Spleen (tissue), 7 donors: ENCODE data around the gene KLHL20.

Experiments
- POLR2AphosphoS5 ChIP-seq, 3 donors: sonication (generic); formaldehyde crosslinking; IDR thresholded peaks; one replicate each; pipeline ENCODE4 v1.5.1; 2017; ENCODE audit warnings: antibody characterized with exemption in 3 of 3
- TF ChIP-seq, protein P1 (sequence below), 11 experiments: fragments of 200-600 bp in 7 of 11; fragments of 450-650 bp in 4 of 11; sonication (generic) in 4 of 11; IDR thresholded peaks in 8 of 11; conservative IDR thresholded peaks in 3 of 11; 1 replicate in 7 of 11; 2 replicates in 4 of 11; pipeline versions ENCODE4 v1.4.0 to v1.8.0; 2016 to 2021; ENCODE audit warnings: antibody characterized with exemption in 11 of 11, inconsistent platforms in 4 of 11, mild to moderate bottlenecking in 1 of 11
- donor health status: DM: no; HTN: no; CAD: no; lungs with moderate emphysema.
- donor health status: DM: no; HTN: no; CAD: no.
- donor health status: DM: no; HTN: no; CAD: no.

- peak; percentile 88 to 96 (median 93) for TF ChIP-seq POLR2AphosphoS5 (IDR thresholded peaks at IDR 0.05)
- TF ChIP-seq, protein P1, sequence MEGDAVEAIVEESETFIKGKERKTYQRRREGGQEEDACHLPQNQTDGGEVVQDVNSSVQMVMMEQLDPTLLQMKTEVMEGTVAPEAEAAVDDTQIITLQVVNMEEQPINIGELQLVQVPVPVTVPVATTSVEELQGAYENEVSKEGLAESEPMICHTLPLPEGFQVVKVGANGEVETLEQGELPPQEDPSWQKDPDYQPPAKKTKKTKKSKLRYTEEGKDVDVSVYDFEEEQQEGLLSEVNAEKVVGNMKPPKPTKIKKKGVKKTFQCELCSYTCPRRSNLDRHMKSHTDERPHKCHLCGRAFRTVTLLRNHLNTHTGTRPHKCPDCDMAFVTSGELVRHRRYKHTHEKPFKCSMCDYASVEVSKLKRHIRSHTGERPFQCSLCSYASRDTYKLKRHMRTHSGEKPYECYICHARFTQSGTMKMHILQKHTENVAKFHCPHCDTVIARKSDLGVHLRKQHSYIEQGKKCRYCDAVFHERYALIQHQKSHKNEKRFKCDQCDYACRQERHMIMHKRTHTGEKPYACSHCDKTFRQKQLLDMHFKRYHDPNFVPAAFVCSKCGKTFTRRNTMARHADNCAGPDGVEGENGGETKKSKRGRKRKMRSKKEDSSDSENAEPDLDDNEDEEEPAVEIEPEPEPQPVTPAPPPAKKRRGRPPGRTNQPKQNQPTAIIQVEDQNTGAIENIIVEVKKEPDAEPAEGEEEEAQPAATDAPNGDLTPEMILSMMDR (IDR thresholded peaks at IDR 0.05 in 8 of 11, conservative IDR thresholded peaks at IDR 0.05 in 3 of 11) = peak in 3 of 11 experiments; percentile 10 to 36 (median 27)
Measured at GRCh38 chr1:173714759-173715537, at the start of gene KLHL20.
